ENCODE results near the gene GOLGA6C. TPM values are rescaled to one million over a fixed set of nuclear protein-coding genes. Genes with fewer than 3 reads are reported as not detected.
A peak's percentile ranks its signal among the peaks of the same experiment; 100 is the strongest.
"Not testable (repeated sequence)": the region's sequence is repeated elsewhere in the genome, so short reads cannot be mapped to it uniquely, and the experiment has no call there.

The GOLGA6C gene
- polyA plus RNA-seq, result not detected

- not testable (repeated sequence) for H3K27ac Mint-ChIP-seq, H3K4me3 Mint-ChIP-seq, H3K36me3 Mint-ChIP-seq, H3K4me1 Mint-ChIP-seq, H3K9me3 Mint-ChIP-seq, H3K27me3 Mint-ChIP-seq
Measured at GRCh38 chr15:75258034-75258433, at the start of gene GOLGA6C. Gene GOLGA6C (plus strand): TSS chr15:75258334. CDS start chr15:75258599, 265 bp downstream.

GRCh38 chr15:75208501-75209288 is 49.4 kb upstream of the GOLGA6C start:
- no peaks in the 10 kb centered on the region for H3K9me3 Mint-ChIP-seq
- no peaks in the 10 kb centered on the region for H3K27me3 Mint-ChIP-seq
- no peaks in the 10 kb centered on the region for H3K36me3 Mint-ChIP-seq
- no peak overlapping the region for H3K4me3 Mint-ChIP-seq
- H3K27ac Mint-ChIP-seq, result peak overlapping the region in 1 of 3 donors; percentile 60
- peaks cover 7 to 17% (median 16%) of the 10 kb centered on the region in 3 donors for H3K4me1 Mint-ChIP-seq

GRCh38 chr15:75209289-75209676 is 48.9 kb upstream of the GOLGA6C start:
- no peaks in the 10 kb centered on the region for H3K9me3 Mint-ChIP-seq
- no peaks in the 10 kb centered on the region for H3K36me3 Mint-ChIP-seq
- H3K4me3 Mint-ChIP-seq, result no peak overlapping the region
- H3K27me3 Mint-ChIP-seq, result no peaks in the 10 kb centered on the region
- H3K4me1 Mint-ChIP-seq, result peaks cover 7 to 12% (median 11%) of the 10 kb centered on the region in 3 donors
- peak overlapping the region in 1 of 3 donors; percentile 60 for H3K27ac Mint-ChIP-seq

GRCh38 chr15:75210811-75211230 is 47.3 kb upstream of the GOLGA6C start:
- H3K27ac Mint-ChIP-seq, result no peak overlapping the region
- H3K4me3 Mint-ChIP-seq, result no peak overlapping the region
- no peaks in the 10 kb centered on the region for H3K27me3 Mint-ChIP-seq
- H3K4me1 Mint-ChIP-seq, result peaks cover 0 to 7% (median 5%) of the 10 kb centered on the region in 3 donors
- H3K9me3 Mint-ChIP-seq, result no peaks in the 10 kb centered on the region
- H3K36me3 Mint-ChIP-seq, result no peaks in the 10 kb centered on the region

- no peaks in the 10 kb centered on the region for H3K9me3 Mint-ChIP-seq
- no peak overlapping the region for H3K27ac Mint-ChIP-seq
- H3K27me3 Mint-ChIP-seq, result no peaks in the 10 kb centered on the region
- no peaks in the 10 kb centered on the region for H3K36me3 Mint-ChIP-seq
- peaks cover 0 to 7% (median 5%) of the 10 kb centered on the region in 3 donors for H3K4me1 Mint-ChIP-seq
- no peak overlapping the region for H3K4me3 Mint-ChIP-seq
Measured at GRCh38 chr15:75211436-75212199, 46.5 kb upstream of the GOLGA6C start.

- no peaks in the 10 kb centered on the region for H3K27me3 Mint-ChIP-seq
- H3K36me3 Mint-ChIP-seq, result no peaks in the 10 kb centered on the region
- H3K4me3 Mint-ChIP-seq, result no peak overlapping the region
- H3K27ac Mint-ChIP-seq, result peak overlapping the region in 2 of 3 donors; percentile 34 to 90
- H3K4me1 Mint-ChIP-seq, result peaks cover 0 to 7% (median 4%) of the 10 kb centered on the region in 3 donors
- H3K9me3 Mint-ChIP-seq, result no peaks in the 10 kb centered on the region
Measured at GRCh38 chr15:75212200-75212858, 45.8 kb upstream of the GOLGA6C start.

- H3K36me3 Mint-ChIP-seq, result no peaks in the 10 kb centered on the region
- no peaks in the 10 kb centered on the region for H3K27me3 Mint-ChIP-seq
- H3K9me3 Mint-ChIP-seq, result no peaks in the 10 kb centered on the region
- H3K4me1 Mint-ChIP-seq, result peaks cover 0 to 7% (median 4%) of the 10 kb centered on the region in 3 donors
- H3K27ac Mint-ChIP-seq, result peak overlapping the region in 2 of 3 donors; percentile 34 to 90
- H3K4me3 Mint-ChIP-seq, result no peak overlapping the region
Measured at GRCh38 chr15:75213212-75213767, 44.8 kb upstream of the GOLGA6C start.

- Mint-ChIP-seq H3K36me3 (no peaks in the 10 kb centered on the region), H3K27me3 (no peaks in the 10 kb centered on the region), H3K9me3 (no peaks in the 10 kb centered on the region), H3K27ac (peak overlapping the region in 1 of 3 donors; percentile 74), H3K4me1 (peaks cover 0 to 7% (median 4%) of the 10 kb centered on the region in 3 donors), H3K4me3 (no peak overlapping the region)
Measured at GRCh38 chr15:75213768-75214221, 44.3 kb upstream of the GOLGA6C start.

- peaks cover 5 to 6% (median 5%) of the 10 kb centered on the region in 3 donors for H3K4me1 Mint-ChIP-seq
- no peaks in the 10 kb centered on the region for H3K27me3 Mint-ChIP-seq
- no peaks in the 10 kb centered on the region for H3K9me3 Mint-ChIP-seq
- H3K4me3 Mint-ChIP-seq, result no peak overlapping the region
- H3K27ac Mint-ChIP-seq, result peak overlapping the region in 1 of 3 donors; percentile 74
- peaks cover 3% of the 10 kb centered on the region for H3K36me3 Mint-ChIP-seq
Measured at GRCh38 chr15:75214293-75215096, 43.6 kb upstream of the GOLGA6C start.

GRCh38 chr15:75215107-75216004 is 42.8 kb upstream of the GOLGA6C start:
- Mint-ChIP-seq H3K9me3 (no peaks in the 10 kb centered on the region), H3K27ac (no peak overlapping the region), H3K4me3 (no peak overlapping the region), H3K4me1 (peaks cover 7 to 10% (median 7%) of the 10 kb centered on the region in 3 donors), H3K36me3 (peaks cover 3% of the 10 kb centered on the region), H3K27me3 (no peaks in the 10 kb centered on the region)

- peak overlapping the region in 1 of 3 donors; percentile 64 for H3K27ac Mint-ChIP-seq
- H3K27me3 Mint-ChIP-seq, result no peaks in the 10 kb centered on the region
- H3K4me1 Mint-ChIP-seq, result peaks cover 6 to 10% (median 7%) of the 10 kb centered on the region in 3 donors
- H3K4me3 Mint-ChIP-seq, result no peak overlapping the region
- peaks cover 3% of the 10 kb centered on the region for H3K36me3 Mint-ChIP-seq
- no peaks in the 10 kb centered on the region for H3K9me3 Mint-ChIP-seq
Measured at GRCh38 chr15:75217012-75217411, 41.1 kb upstream of the GOLGA6C start.

GRCh38 chr15:75217574-75217973 is 40.6 kb upstream of the GOLGA6C start:
- H3K36me3 Mint-ChIP-seq, H3K27me3 Mint-ChIP-seq, H3K9me3 Mint-ChIP-seq, H3K4me1 Mint-ChIP-seq, H3K27ac Mint-ChIP-seq, H3K4me3 Mint-ChIP-seq: not testable (repeated sequence)

GRCh38 chr15:75219507-75219929 is 38.6 kb upstream of the GOLGA6C start:
- H3K4me1 Mint-ChIP-seq, result not testable (repeated sequence)
- Mint-ChIP-seq H3K4me3 (peak overlapping the region in 2 of 4 donors; percentile 85 to 87), H3K27ac (peak overlapping the region; percentile 59 to 92 (median 87))

More at GRCh38 chr15:75219507-75219929, 38.6 kb upstream of the GOLGA6C start:
- not testable (repeated sequence) for H3K27me3 Mint-ChIP-seq, H3K36me3 Mint-ChIP-seq, H3K9me3 Mint-ChIP-seq

All from IgD-negative memory B cell (primary cell).